ENCODE data around the gene CLN6.

- TF ChIP-seq CTCF (IDR thresholded peaks at IDR 0.05 in 8 of 11, conservative IDR thresholded peaks at IDR 0.05 in 3 of 11) (no peak), POLR2AphosphoS5 (IDR thresholded peaks at IDR 0.05) (no peak), POLR2A (IDR thresholded peaks at IDR 0.05) (no peak)
Observed at GRCh38 chr15:68213991-68214837, 15.3 kb downstream of the CLN6 start.

Data from spleen (tissue), 7 donors.